Naive B cell (primary cell): Measurements from ENCODE around the gene PRSS2. TPM values are rescaled to one million over a fixed set of nuclear protein-coding genes. Genes with fewer than 3 reads are reported as not detected.
A peak's percentile ranks its signal among the peaks of the same experiment; 100 is the strongest.

ENCODE experiments used
- ATAC-seq, 2 donors: fragments of 150-1000 bp; cut with Tn5 transposase; 2 replicates each; pipeline ENCODE4 v1.10.0; 2021; ENCODE audit warnings: low read depth in 2 of 2, mild to moderate bottlenecking in 2 of 2, moderate library complexity in 2 of 2
- DNase-seq: peaks from one replicate; pipeline ENCODE4 v3.0.0; 2022
- H3K27ac Mint-ChIP-seq, 6 donors: one replicate each; pipeline ENCODE4 v1.8.0; 2020 to 2022; ENCODE audit warnings: mild to moderate bottlenecking in 6 of 6, mixed read lengths in 6 of 6, moderate library complexity in 5 of 6, inconsistent platforms in 2 of 6
- H3K27me3 Mint-ChIP-seq, 3 donors: one replicate each; pipeline ENCODE4 v1.8.0; 2021 to 2022; ENCODE audit warnings: mixed read lengths in 3 of 3, mild to moderate bottlenecking in 1 of 3
- H3K36me3 Mint-ChIP-seq, 2 donors: one replicate each; pipeline ENCODE4 v1.8.0; 2020 to 2022; ENCODE audit warnings: mixed read lengths in 2 of 2, inconsistent platforms in 1 of 2, mild to moderate bottlenecking in 1 of 2
- H3K4me1 Mint-ChIP-seq, 3 donors: one replicate each; pipeline ENCODE4 v1.8.0; 2020 to 2022; ENCODE audit warnings: mixed read lengths in 3 of 3, inconsistent platforms in 1 of 3, mild to moderate bottlenecking in 1 of 3, moderate library complexity in 1 of 3
- H3K4me3 Mint-ChIP-seq, 8 donors: one replicate each; pipeline ENCODE4 v1.8.0; 2020 to 2022; ENCODE audit warnings: mild to moderate bottlenecking in 8 of 8, mixed read lengths in 8 of 8, moderate library complexity in 8 of 8, inconsistent platforms in 2 of 8
- H3K9me3 Mint-ChIP-seq, 7 donors: one replicate each; pipeline ENCODE4 v1.8.0; 2020 to 2022; ENCODE audit warnings: mixed read lengths in 7 of 7, mild to moderate bottlenecking in 5 of 7, inconsistent platforms in 2 of 7, moderate library complexity in 1 of 7
- polyA plus RNA-seq, 6 donors: library from polyadenylated mRNA; unstranded; fragments of 300-500 nt; fragmentation: Illumina TruSeq; gene quantifications; one replicate each; pipeline ENCODE4 v1.2.3, GENCODE V29; 2021; ENCODE audit warnings: low read depth in 6 of 6

Gene PRSS2
- polyA plus RNA-seq, 6 donors from 2014 or later: 0.41 TPM; not detected in 5

- Mint-ChIP-seq H3K9me3 (peaks cover 0 to 3% (median 0%) of the 10 kb centered on the region in 7 donors), H3K27me3 (no peaks in the 10 kb centered on the region), H3K27ac (peak overlapping the region; percentile 17 to 100 (median 92)), H3K4me1 (peaks cover 66 to 74% (median 72%) of the 10 kb centered on the region in 3 donors), H3K36me3 (peaks cover 0 to 12% of the 10 kb centered on the region in 2 donors), H3K4me3 (peak overlapping the region; percentile 63 to 95 (median 86))
- peak; percentile 51 for DNase-seq
- peak; percentile 7 to 16 for ATAC-seq
Measured at GRCh38 chr7:142812437-142813215, 41.9 kb downstream of the PRSS2 start.

- H3K4me3 Mint-ChIP-seq: peak overlapping the region in 7 of 8 donors; percentile 39 to 95 (median 87)
- peaks cover 0 to 12% of the 10 kb centered on the region in 2 donors for H3K36me3 Mint-ChIP-seq
- peak overlapping the region; percentile 17 to 100 (median 92) for H3K27ac Mint-ChIP-seq
- H3K9me3 Mint-ChIP-seq: peaks cover 0 to 3% (median 0%) of the 10 kb centered on the region in 7 donors
- no peaks in the 10 kb centered on the region for H3K27me3 Mint-ChIP-seq
- no peak for DNase-seq
- no peak for ATAC-seq
- peaks cover 60 to 68% (median 66%) of the 10 kb centered on the region in 3 donors for H3K4me1 Mint-ChIP-seq
Measured at GRCh38 chr7:142813226-142813625, 42.5 kb downstream of the PRSS2 start.

GRCh38 chr7:142813699-142814098, 42.9 kb downstream of the PRSS2 start:
- DNase-seq (no peak), ATAC-seq (no peak)
- peak overlapping the region in 3 of 6 donors; percentile 35 to 100 (median 91) for H3K27ac Mint-ChIP-seq
- H3K36me3 Mint-ChIP-seq: peaks cover 0 to 13% of the 10 kb centered on the region in 2 donors
- no peaks in the 10 kb centered on the region for H3K27me3 Mint-ChIP-seq
- peaks cover 0 to 3% (median 0%) of the 10 kb centered on the region in 7 donors for H3K9me3 Mint-ChIP-seq
- H3K4me3 Mint-ChIP-seq: peak overlapping the region in 7 of 8 donors; percentile 39 to 95 (median 87)
- H3K4me1 Mint-ChIP-seq: peaks cover 56 to 67% (median 61%) of the 10 kb centered on the region in 3 donors

- Mint-ChIP-seq H3K4me1 (peaks cover 48 to 62% (median 54%) of the 10 kb centered on the region in 3 donors), H3K27ac (peak overlapping the region in 1 of 6 donors; percentile 78), H3K4me3 (peak overlapping the region in 4 of 8 donors; percentile 13 to 67 (median 35)), H3K36me3 (peaks cover 0 to 20% of the 10 kb centered on the region in 2 donors), H3K9me3 (peaks cover 0 to 9% (median 0%) of the 10 kb centered on the region in 7 donors), H3K27me3 (no peaks in the 10 kb centered on the region)
- no peak for ATAC-seq
- no peak for DNase-seq
Measured at GRCh38 chr7:142814451-142814850, 43.7 kb downstream of the PRSS2 start.

- ATAC-seq (no peak), DNase-seq (no peak)
- peaks cover 0 to 10% (median 1%) of the 10 kb centered on the region in 7 donors for H3K9me3 Mint-ChIP-seq
- peaks cover 41 to 55% (median 47%) of the 10 kb centered on the region in 3 donors for H3K4me1 Mint-ChIP-seq
- peaks cover 0 to 24% of the 10 kb centered on the region in 2 donors for H3K36me3 Mint-ChIP-seq
- peak overlapping the region in 1 of 8 donors; percentile 53 for H3K4me3 Mint-ChIP-seq
- no peak overlapping the region for H3K27ac Mint-ChIP-seq
- H3K27me3 Mint-ChIP-seq: no peaks in the 10 kb centered on the region
Measured at GRCh38 chr7:142815134-142815533, 44.4 kb downstream of the PRSS2 start.

GRCh38 chr7:142817506-142817905, 46.7 kb downstream of the PRSS2 start:
- H3K4me1 Mint-ChIP-seq: peaks cover 18 to 35% (median 24%) of the 10 kb centered on the region in 3 donors
- peaks cover 5 to 20% (median 10%) of the 10 kb centered on the region in 7 donors for H3K9me3 Mint-ChIP-seq
- H3K4me3 Mint-ChIP-seq: no peak overlapping the region
- H3K27me3 Mint-ChIP-seq: no peaks in the 10 kb centered on the region
- ATAC-seq (no peak), DNase-seq (no peak)
- peaks cover 10 to 41% of the 10 kb centered on the region in 2 donors for H3K36me3 Mint-ChIP-seq
- H3K27ac Mint-ChIP-seq: peak overlapping the region in 2 of 6 donors; percentile 6 to 26

- ATAC-seq: no peak
- Mint-ChIP-seq H3K36me3 (peaks cover 10 to 42% of the 10 kb centered on the region in 2 donors), H3K4me3 (no peak overlapping the region), H3K27ac (peak overlapping the region in 2 of 6 donors; percentile 60 to 65), H3K9me3 (peaks cover 5 to 26% (median 15%) of the 10 kb centered on the region in 7 donors), H3K4me1 (peaks cover under 1 to 17% (median 7%) of the 10 kb centered on the region in 3 donors), H3K27me3 (no peaks in the 10 kb centered on the region)
- DNase-seq: no peak
Measured at GRCh38 chr7:142819530-142819929, 48.8 kb downstream of the PRSS2 start.

- Mint-ChIP-seq H3K27ac (no peak overlapping the region), H3K36me3 (peaks cover 15 to 37% of the 10 kb centered on the region in 2 donors), H3K4me3 (no peak overlapping the region), H3K4me1 (peaks cover 0 to 6% (median 0%) of the 10 kb centered on the region in 3 donors), H3K27me3 (no peaks in the 10 kb centered on the region), H3K9me3 (peaks cover 5 to 32% (median 17%) of the 10 kb centered on the region in 7 donors)
- DNase-seq (no peak), ATAC-seq (no peak)
Measured at GRCh38 chr7:142822714-142823113, 51.9 kb downstream of the PRSS2 start.

Other genes starting within 250 kb of the PRSS2 start
- gene PRSS1, start 21.5 kb upstream of the PRSS2 start, polyA plus RNA-seq: under 1 TPM in 2 of 6 donors, not detected in 4; 0.41 to 0.55 TPM
- gene EPHB6, start 84.1 kb downstream of the PRSS2 start, polyA plus RNA-seq: 10 to 100 TPM in 5 of 6 donors, 1 to 10 TPM in 1; 10.0 to 32.4 (median 19.0) TPM
- gene TRPV6, start 114.8 kb downstream of the PRSS2 start, polyA plus RNA-seq: under 1 TPM in 1 of 6 donors, not detected in 5; 0.19 TPM
- not detected for gene TRPV5, start 162.8 kb downstream of the PRSS2 start, polyA plus RNA-seq
- not detected for gene LLCFC1, start 168.5 kb downstream of the PRSS2 start, polyA plus RNA-seq
- gene KEL, start 191.4 kb downstream of the PRSS2 start, polyA plus RNA-seq: under 1 TPM in 1 of 6 donors, not detected in 5; 0.44 TPM